ENCODE data around the gene USP25. TPM values are rescaled to one million over a fixed set of nuclear protein-coding genes. Genes with fewer than 3 reads are reported as not detected.

USP25 gene
- total and polyA plus RNA-seq, 9 of the 15 experiments (the other 6 are each of a cell fraction or from before 2014, with no cell fraction given): 7.8 to 44.9 (median 31.4) TPM

DNA sequence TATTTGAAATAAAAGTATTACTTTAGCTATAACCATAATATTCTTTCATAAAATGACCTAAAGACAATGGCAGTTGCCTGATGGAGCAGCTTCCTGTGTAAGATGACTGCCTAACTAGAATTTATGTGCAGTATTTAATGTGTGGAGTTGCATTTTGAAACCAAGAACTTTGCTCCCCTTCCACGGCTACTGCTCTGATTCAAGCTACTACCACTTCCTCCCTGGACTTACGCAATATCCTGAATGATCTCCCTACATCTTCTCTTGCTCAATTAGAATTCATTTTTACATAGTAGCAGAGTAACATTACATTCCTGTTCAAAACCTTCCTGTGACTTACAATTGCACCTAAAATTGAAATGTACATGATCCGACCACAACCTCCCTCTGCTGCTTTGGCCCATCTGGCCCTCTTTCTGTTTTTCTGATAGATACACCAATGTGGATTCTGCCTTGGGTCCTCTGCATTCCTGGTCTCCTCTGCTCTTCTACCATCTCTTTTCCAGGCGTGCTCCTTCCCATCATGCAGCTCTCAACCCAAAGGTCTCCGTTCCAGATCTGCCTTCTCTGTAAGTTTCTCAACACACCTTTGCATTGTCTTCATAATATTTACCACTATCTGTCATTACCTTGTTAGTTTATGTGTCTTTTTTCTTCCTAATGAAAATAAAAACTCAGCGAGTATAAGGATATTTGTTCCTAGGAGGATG is 47.4 kb upstream of the USP25 start:
- in situ Hi-C loops (cut with MboI) (no loop called here), intact Hi-C loops (cut with micrococcal nuclease) (no loop called here)
- DNase-seq (ENCODE audit: extremely low read depth in 1 of 4, low spot score in 3 of 4) (no peak), FAIRE-seq (no peak), ATAC-seq (no peak; the same call in 2 of the 3 replicates)
- Histone ChIP-seq H2AFZ (ENCODE audit: low read depth, low read length) (peak overlapping the region; percentile 27), H3K9ac (ENCODE audit: insufficient read depth in 1 of 2, low read depth in 2 of 2, low read length in 2 of 2) (no peak overlapping the region), H3K27me3 (ENCODE audit: control insufficient read depth in 2 of 2, insufficient read depth in 2 of 2, low read length in 2 of 2) (no peaks in the 10 kb centered on the region), H4K20me1 (replicated peaks; ENCODE audit: control insufficient read depth, insufficient read depth, low read length) (no peaks in the 10 kb centered on the region), H3K79me2 (ENCODE audit: control insufficient read depth, insufficient read depth, low read length) (no peaks in the 10 kb centered on the region), H3K4me3 (no peak overlapping the region), H3K9me3 (replicated peaks; ENCODE audit: control insufficient read depth, insufficient read depth, low read depth, low read length) (no peaks in the 10 kb centered on the region), H3K4me2 (ENCODE audit: insufficient read depth, low read length) (no peak overlapping the region), H3K36me3 (ENCODE audit: control insufficient read depth, insufficient read depth, low read length) (no peaks in the 10 kb centered on the region), H3K9me1 (ENCODE audit: control insufficient read depth, insufficient read depth, low read length) (no peaks in the 10 kb centered on the region), H3K27ac (ENCODE audit: extremely low read depth, low read depth, low read length) (no peak overlapping the region), H3K4me1 (replicated peaks in 1 of 2; ENCODE audit: control insufficient read depth in 2 of 2, insufficient read depth in 2 of 2, low read length in 2 of 2) (no peaks in the 10 kb centered on the region)
- 7% methylated on average over 6 of the region's 6 CpGs for WGBS (ENCODE audit: insufficient coverage, low coverage, missing lambda C conversion rate)
- ChIA-PET CTCF (ENCODE audit: low intra/inter-chr PET ratio) (no interaction called here), POLR2A (no interaction called here)
- BruUV-seq (replicated peaks): no TSS peak
- TF ChIP-seq NR1H2 (CRISPR knock-in tag; IDR thresholded peaks at IDR 0.05): no peak
- TF ChIP-seq CEBPG (CRISPR knock-in tag; IDR thresholded peaks at IDR 0.05): 0 out of 2 replicates have a peak, but pooled peaks have one; percentile 15
- TF ChIP-seq CEBPG (tag; conservative IDR thresholded peaks at IDR 0.05 in 1 of 2, IDR thresholded peaks at IDR 0.05 in 1 of 2): peak in 1 of 2 experiments; percentile 70; a peak in 2 of 4 replicates
- no peak for TF ChIP-seq ZC3H8 (IDR thresholded peaks at IDR 0.05)
- peak; percentile 86 for TF ChIP-seq CEBPB (tag; IDR thresholded peaks at IDR 0.05)
- TF ChIP-seq, protein P1, sequence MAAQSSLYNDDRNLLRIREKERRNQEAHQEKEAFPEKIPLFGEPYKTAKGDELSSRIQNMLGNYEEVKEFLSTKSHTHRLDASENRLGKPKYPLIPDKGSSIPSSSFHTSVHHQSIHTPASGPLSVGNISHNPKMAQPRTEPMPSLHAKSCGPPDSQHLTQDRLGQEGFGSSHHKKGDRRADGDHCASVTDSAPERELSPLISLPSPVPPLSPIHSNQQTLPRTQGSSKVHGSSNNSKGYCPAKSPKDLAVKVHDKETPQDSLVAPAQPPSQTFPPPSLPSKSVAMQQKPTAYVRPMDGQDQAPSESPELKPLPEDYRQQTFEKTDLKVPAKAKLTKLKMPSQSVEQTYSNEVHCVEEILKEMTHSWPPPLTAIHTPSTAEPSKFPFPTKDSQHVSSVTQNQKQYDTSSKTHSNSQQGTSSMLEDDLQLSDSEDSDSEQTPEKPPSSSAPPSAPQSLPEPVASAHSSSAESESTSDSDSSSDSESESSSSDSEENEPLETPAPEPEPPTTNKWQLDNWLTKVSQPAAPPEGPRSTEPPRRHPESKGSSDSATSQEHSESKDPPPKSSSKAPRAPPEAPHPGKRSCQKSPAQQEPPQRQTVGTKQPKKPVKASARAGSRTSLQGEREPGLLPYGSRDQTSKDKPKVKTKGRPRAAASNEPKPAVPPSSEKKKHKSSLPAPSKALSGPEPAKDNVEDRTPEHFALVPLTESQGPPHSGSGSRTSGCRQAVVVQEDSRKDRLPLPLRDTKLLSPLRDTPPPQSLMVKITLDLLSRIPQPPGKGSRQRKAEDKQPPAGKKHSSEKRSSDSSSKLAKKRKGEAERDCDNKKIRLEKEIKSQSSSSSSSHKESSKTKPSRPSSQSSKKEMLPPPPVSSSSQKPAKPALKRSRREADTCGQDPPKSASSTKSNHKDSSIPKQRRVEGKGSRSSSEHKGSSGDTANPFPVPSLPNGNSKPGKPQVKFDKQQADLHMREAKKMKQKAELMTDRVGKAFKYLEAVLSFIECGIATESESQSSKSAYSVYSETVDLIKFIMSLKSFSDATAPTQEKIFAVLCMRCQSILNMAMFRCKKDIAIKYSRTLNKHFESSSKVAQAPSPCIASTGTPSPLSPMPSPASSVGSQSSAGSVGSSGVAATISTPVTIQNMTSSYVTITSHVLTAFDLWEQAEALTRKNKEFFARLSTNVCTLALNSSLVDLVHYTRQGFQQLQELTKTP (IDR thresholded peaks at IDR 0.05; ENCODE audit: low read depth in 1 of 2, partially characterized antibody in 2 of 2): no peak
- peak; percentile 51; the same call in 1 of the 2 replicates for TF ChIP-seq SPI1 (IDR thresholded peaks at IDR 0.05; ENCODE audit: borderline replicate concordance, low read depth, low read length)
- no peak for TF ChIP-seq PKNOX1 (IDR thresholded peaks at IDR 0.05)
